Colonic mucosa (tissue), 4 donors: ENCODE data around the gene ARHGAP29. TPM values are rescaled to one million over a fixed set of nuclear protein-coding genes. Genes with fewer than 3 reads are reported as not detected.

Experiments used
- DNase-seq: peaks from one replicate; pipeline ENCODE4 v3.0.0-alpha.2; 2020
- H3K27ac ChIP-seq: fragments of 200-600 bp; one replicate; pipeline ENCODE4 v1.8.0; 2021
- H3K27me3 ChIP-seq: fragments of 200-600 bp; one replicate; pipeline ENCODE4 v1.8.0; 2021
- H3K36me3 ChIP-seq: fragments of 200-600 bp; one replicate; pipeline ENCODE4 v1.8.0; 2021
- H3K4me1 ChIP-seq: fragments of 200-600 bp; one replicate; pipeline ENCODE4 v1.8.0; 2021; ENCODE audit warnings: mild to moderate bottlenecking
- H3K4me3 ChIP-seq: fragments of 200-600 bp; one replicate; pipeline ENCODE4 v1.8.0; 2021
- H3K9ac ChIP-seq, 2 donors: one replicate each; pipeline ENCODE4 v1.7.0; 2013; ENCODE audit warnings: control low read depth in 2 of 2, low read depth in 2 of 2, low read length in 2 of 2
- H3K9me3 ChIP-seq: fragments of 200-600 bp; one replicate; pipeline ENCODE4 v1.8.0; 2021
- intact Hi-C: fragments of 100-400 bp; cut with DNase I; formaldehyde crosslinking; loops from one replicate; pipeline ENCODE4 v1.14.1; 2022
- total RNA-seq, 2 donors: library from RNA; stranded (reverse); fragmentation: NEBNext Ultra II Directional in 1 of 2; extraction: Animal tissue kit (Norgen Biotek cat#: 25700) in 1 of 2; gene quantifications; one replicate each; pipeline ENCODE4 v1.2.1, GENCODE V29; 2021
- TF ChIP-seq, protein P1 (sequence below): fragments of 200-600 bp; IDR thresholded peaks from one replicate; pipeline ENCODE4 v1.8.0; 2022; ENCODE audit warnings: antibody characterized with exemption, mild to moderate bottlenecking
- donor health status: healthy.
- donor health status: DM: no; HTN: no; CAD: no.
- donor health status: DM: no; HTN: no; CAD: no.

ARHGAP29 gene
- total RNA-seq, 2 donors from 2014 or later: 2.5 to 8.6 TPM

GRCh38 chr1:94246692-94247137, 9.3 kb upstream of the ARHGAP29 start:
- Histone ChIP-seq H3K27ac (no peak overlapping the region), H3K27me3 (peaks cover 13% of the 10 kb centered on the region), H3K9me3 (no peaks in the 10 kb centered on the region), H3K36me3 (no peaks in the 10 kb centered on the region), H3K4me3 (peak overlapping the region; percentile 50), H3K9ac (peak overlapping the region; percentile 28 to 58), H3K4me1 (no peaks in the 10 kb centered on the region)
- intact Hi-C loops: loop anchor here (5.0 kb wide), 1 partner anchor 81 kb away; no protein-coding TSS in a partner anchor
- no peak for DNase-seq
- TF ChIP-seq, protein P1, sequence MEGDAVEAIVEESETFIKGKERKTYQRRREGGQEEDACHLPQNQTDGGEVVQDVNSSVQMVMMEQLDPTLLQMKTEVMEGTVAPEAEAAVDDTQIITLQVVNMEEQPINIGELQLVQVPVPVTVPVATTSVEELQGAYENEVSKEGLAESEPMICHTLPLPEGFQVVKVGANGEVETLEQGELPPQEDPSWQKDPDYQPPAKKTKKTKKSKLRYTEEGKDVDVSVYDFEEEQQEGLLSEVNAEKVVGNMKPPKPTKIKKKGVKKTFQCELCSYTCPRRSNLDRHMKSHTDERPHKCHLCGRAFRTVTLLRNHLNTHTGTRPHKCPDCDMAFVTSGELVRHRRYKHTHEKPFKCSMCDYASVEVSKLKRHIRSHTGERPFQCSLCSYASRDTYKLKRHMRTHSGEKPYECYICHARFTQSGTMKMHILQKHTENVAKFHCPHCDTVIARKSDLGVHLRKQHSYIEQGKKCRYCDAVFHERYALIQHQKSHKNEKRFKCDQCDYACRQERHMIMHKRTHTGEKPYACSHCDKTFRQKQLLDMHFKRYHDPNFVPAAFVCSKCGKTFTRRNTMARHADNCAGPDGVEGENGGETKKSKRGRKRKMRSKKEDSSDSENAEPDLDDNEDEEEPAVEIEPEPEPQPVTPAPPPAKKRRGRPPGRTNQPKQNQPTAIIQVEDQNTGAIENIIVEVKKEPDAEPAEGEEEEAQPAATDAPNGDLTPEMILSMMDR: no peak

- H3K27ac ChIP-seq: no peak overlapping the region
- H3K9ac ChIP-seq: no peak overlapping the region
- H3K4me3 ChIP-seq: no peak overlapping the region
- no peak for DNase-seq
- H3K9me3 ChIP-seq: no peaks in the 10 kb centered on the region
- no peaks in the 10 kb centered on the region for H3K36me3 ChIP-seq
- no peaks in the 10 kb centered on the region for H3K4me1 ChIP-seq
- TF ChIP-seq, protein P1: no peak
- intact Hi-C loops: loop anchor here (5.0 kb wide), 1 partner anchor 81 kb away; no protein-coding TSS in a partner anchor
- peaks cover 13% of the 10 kb centered on the region for H3K27me3 ChIP-seq
Observed at GRCh38 chr1:94245747-94246438, 8.5 kb upstream of the ARHGAP29 start.

DNA sequence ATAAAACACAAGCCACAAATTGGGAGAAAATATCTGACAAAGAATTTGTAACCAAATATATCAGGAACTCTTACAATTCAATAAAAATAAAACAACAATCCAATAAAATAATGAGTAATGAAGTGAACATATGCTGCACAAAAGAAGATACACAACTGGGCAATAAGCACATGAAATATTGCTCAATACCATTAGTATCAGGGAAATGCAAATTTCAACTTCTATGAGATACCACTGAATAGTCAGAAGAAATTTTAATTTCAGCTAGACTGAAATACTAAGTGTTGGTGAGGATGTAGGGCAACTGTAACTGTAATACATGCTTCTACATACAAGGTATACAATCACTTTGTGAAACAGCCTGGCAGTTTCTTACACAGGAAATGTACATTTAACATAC, 7.4 kb upstream of the ARHGAP29 start:
- H3K27me3 ChIP-seq: peaks cover 13% of the 10 kb centered on the region
- H3K4me3 ChIP-seq: no peak overlapping the region
- intact Hi-C loops: loop anchor here (5.0 kb wide), 1 partner anchor 82 kb away; no protein-coding TSS in a partner anchor
- DNase-seq: no peak
- TF ChIP-seq, protein P1: no peak
- no peak overlapping the region for H3K27ac ChIP-seq
- H3K9me3 ChIP-seq: no peaks in the 10 kb centered on the region
- no peaks in the 10 kb centered on the region for H3K36me3 ChIP-seq
- H3K4me1 ChIP-seq: no peaks in the 10 kb centered on the region
- no peak overlapping the region for H3K9ac ChIP-seq

DNA sequence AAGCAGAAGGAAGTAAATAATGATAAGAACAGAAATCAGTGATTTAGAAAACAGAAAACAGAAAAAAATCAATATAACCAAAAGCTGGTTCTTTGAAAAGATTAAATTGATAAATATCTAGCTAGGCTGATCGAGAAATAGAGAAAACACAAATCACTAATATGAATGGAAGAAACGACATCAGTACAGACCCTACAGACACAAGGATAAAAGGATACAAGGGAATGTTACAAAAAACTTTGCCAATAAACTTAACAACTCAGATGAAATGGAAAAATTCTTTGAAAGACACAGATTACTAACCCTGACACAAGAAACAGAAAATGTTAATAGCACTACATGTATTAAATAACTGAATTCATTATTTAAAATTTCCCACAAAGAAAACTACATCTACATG, 6.3 kb upstream of the ARHGAP29 start:
- H3K36me3 ChIP-seq: no peaks in the 10 kb centered on the region
- H3K4me1 ChIP-seq: no peaks in the 10 kb centered on the region
- TF ChIP-seq, protein P1: no peak
- intact Hi-C loops: no loop called here
- H3K4me3 ChIP-seq: no peak overlapping the region
- no peak overlapping the region for H3K9ac ChIP-seq
- H3K27ac ChIP-seq: no peak overlapping the region
- DNase-seq: no peak
- no peaks in the 10 kb centered on the region for H3K9me3 ChIP-seq
- peaks cover 18% of the 10 kb centered on the region for H3K27me3 ChIP-seq

GRCh38 chr1:94240822-94241221, 3.4 kb upstream of the ARHGAP29 start:
- no peaks in the 10 kb centered on the region for H3K36me3 ChIP-seq
- no peak for DNase-seq
- H3K4me1 ChIP-seq: peaks cover 4% of the 10 kb centered on the region
- no peak overlapping the region for H3K4me3 ChIP-seq
- TF ChIP-seq, protein P1: no peak
- H3K27me3 ChIP-seq: peaks cover 20% of the 10 kb centered on the region
- H3K9ac ChIP-seq: no peak overlapping the region
- H3K9me3 ChIP-seq: no peaks in the 10 kb centered on the region
- H3K27ac ChIP-seq: no peak overlapping the region
- intact Hi-C loops: no loop called here
